ENCODE data around the gene TEK. TPM values are rescaled to one million over a fixed set of nuclear protein-coding genes. Genes with fewer than 3 reads are reported as not detected.

Gene TEK
- total and polyA plus RNA-seq, 2 experiments from 2014 or later: 1.9 to 9.4 TPM

- no peak overlapping the region for H3K4me3 ChIP-seq
- H3K36me3 ChIP-seq (ENCODE audit: insufficient read depth): no peaks in the 10 kb centered on the region
- Mint-ChIP-seq H3K9me3 (no peaks in the 10 kb centered on the region), H3K36me3 (ENCODE audit: low read depth) (no peaks in the 10 kb centered on the region), H3K4me3 (no peak overlapping the region), H3K4me1 (no peaks in the 10 kb centered on the region), H3K27me3 (ENCODE audit: insufficient read depth, low read depth, poor library complexity) (no peaks in the 10 kb centered on the region), H3K27ac (no peak overlapping the region)
- H3K4me1 ChIP-seq (ENCODE audit: insufficient read depth): no peaks in the 10 kb centered on the region
- ATAC-seq: no peak
- no peaks in the 10 kb centered on the region for H3F3A ChIP-seq (replicated peaks; ENCODE audit: low read depth)
- no peaks in the 10 kb centered on the region for H4K20me1 ChIP-seq (replicated peaks; ENCODE audit: insufficient read depth)
- DNase-seq (ENCODE audit: low spot score): no peak
- H3K9me2 ChIP-seq (ENCODE audit: insufficient read depth): peaks cover 4% of the 10 kb centered on the region; the same call in 1 of the 2 replicates
- H3K27ac ChIP-seq (ENCODE audit: low read depth): no peak overlapping the region
- TF ChIP-seq STAT1 (IDR thresholded peaks at IDR 0.05; ENCODE audit: unreplicated experiment) (no peak), CREB1 (CRISPR knock-in tag; IDR thresholded peaks at IDR 0.05; ENCODE audit: low read depth) (no peak), EZH2phosphoT487 (IDR thresholded peaks at IDR 0.05; ENCODE audit: unreplicated experiment) (no peak), POLR2AphosphoS5 (IDR thresholded peaks at IDR 0.05; ENCODE audit: low read depth) (no peak), EZH2 (IDR thresholded peaks at IDR 0.05; ENCODE audit: low read depth, unreplicated experiment) (no peak), NANOG (IDR thresholded peaks at IDR 0.05; ENCODE audit: borderline replicate concordance) (no peak), ZNF462 (CRISPR knock-in tag; IDR thresholded peaks at IDR 0.05) (no peak), JUNB (IDR thresholded peaks at IDR 0.05; ENCODE audit: unreplicated experiment) (no peak), ETS1 (IDR thresholded peaks at IDR 0.05) (no peak)
- TF ChIP-seq, protein P1, sequence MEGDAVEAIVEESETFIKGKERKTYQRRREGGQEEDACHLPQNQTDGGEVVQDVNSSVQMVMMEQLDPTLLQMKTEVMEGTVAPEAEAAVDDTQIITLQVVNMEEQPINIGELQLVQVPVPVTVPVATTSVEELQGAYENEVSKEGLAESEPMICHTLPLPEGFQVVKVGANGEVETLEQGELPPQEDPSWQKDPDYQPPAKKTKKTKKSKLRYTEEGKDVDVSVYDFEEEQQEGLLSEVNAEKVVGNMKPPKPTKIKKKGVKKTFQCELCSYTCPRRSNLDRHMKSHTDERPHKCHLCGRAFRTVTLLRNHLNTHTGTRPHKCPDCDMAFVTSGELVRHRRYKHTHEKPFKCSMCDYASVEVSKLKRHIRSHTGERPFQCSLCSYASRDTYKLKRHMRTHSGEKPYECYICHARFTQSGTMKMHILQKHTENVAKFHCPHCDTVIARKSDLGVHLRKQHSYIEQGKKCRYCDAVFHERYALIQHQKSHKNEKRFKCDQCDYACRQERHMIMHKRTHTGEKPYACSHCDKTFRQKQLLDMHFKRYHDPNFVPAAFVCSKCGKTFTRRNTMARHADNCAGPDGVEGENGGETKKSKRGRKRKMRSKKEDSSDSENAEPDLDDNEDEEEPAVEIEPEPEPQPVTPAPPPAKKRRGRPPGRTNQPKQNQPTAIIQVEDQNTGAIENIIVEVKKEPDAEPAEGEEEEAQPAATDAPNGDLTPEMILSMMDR (conservative IDR thresholded peaks at IDR 0.05; ENCODE audit: low read depth in 2 of 2): no peak
- H3K79me2 ChIP-seq (replicated peaks; ENCODE audit: insufficient read depth): no peaks in the 10 kb centered on the region
- no peak overlapping the region for H2AFZ ChIP-seq
- H3K4me2 ChIP-seq: no peak overlapping the region
- no peaks in the 10 kb centered on the region for H3K27me3 ChIP-seq (ENCODE audit: insufficient read depth)
Measured at GRCh38 chr9:27189426-27189825, 80.4 kb downstream of the TEK start.

All from GM23338 (cell line).